Transverse colon (tissue), 4 donors: ENCODE measurements around the gene MMAA. TPM values are rescaled to one million over a fixed set of nuclear protein-coding genes. Genes with fewer than 3 reads are reported as not detected.

Experiments
- DNase-seq: peaks from one replicate; pipeline ENCODE4 v3.0.0-alpha.2; 2019
- H3K27ac ChIP-seq, 4 donors: fragments of 200-600 bp; sonication (generic); 2 replicates each; pipeline ENCODE4 v1.5.1; 2016 to 2018; ENCODE audit warnings: inconsistent platforms in 4 of 4
- H3K27me3 ChIP-seq: fragments of 200-600 bp; sonication (generic); 2 replicates; pipeline ENCODE4 v1.5.1; 2017; ENCODE audit warnings: inconsistent platforms
- H3K36me3 ChIP-seq, 4 donors: fragments of 200-600 bp; sonication (generic); 2 replicates each; pipeline ENCODE4 v1.5.1; 2017 to 2019; ENCODE audit warnings: inconsistent platforms in 4 of 4
- H3K4me1 ChIP-seq, 4 donors: fragments of 200-600 bp; sonication (generic); 2 replicates each; pipeline ENCODE4 v1.5.1; 2017 to 2020; ENCODE audit warnings: inconsistent platforms in 4 of 4
- H3K4me3 ChIP-seq, 4 donors: fragments of 200-600 bp; sonication (generic); 1 replicate in 1 of 4; 2 replicates in 3 of 4; pipeline versions ENCODE4 v1.5.1 to v1.6.1; 2017 to 2019; ENCODE audit warnings: inconsistent platforms in 4 of 4
- H3K9me3 ChIP-seq, 2 donors: fragments of 200-600 bp; sonication (generic); 2 replicates each; pipeline ENCODE4 v1.5.1; 2017 to 2019; ENCODE audit warnings: inconsistent platforms in 2 of 2
- CTCF ChIP-seq, 5 experiments: fragments of 200-600 bp in 3 of 5; fragments of 450-650 bp in 2 of 5; sonication (generic) in 3 of 5; IDR thresholded peaks; 1 replicate in 2 of 5; 2 replicates in 3 of 5; pipeline ENCODE4 v1.5.1; 2016 to 2017; ENCODE audit warnings: antibody characterized with exemption in 5 of 5, inconsistent platforms in 3 of 5, mild to moderate bottlenecking in 2 of 5, moderate library complexity in 1 of 5
- EP300 ChIP-seq: sonication (generic); formaldehyde crosslinking; IDR thresholded peaks from one replicate; pipeline ENCODE4 v1.6.1; 2017; ENCODE audit warnings: antibody characterized with exemption, low read depth
- POLR2A ChIP-seq: fragments of 450-650 bp; IDR thresholded peaks from one replicate; pipeline ENCODE4 v1.6.1; 2016; ENCODE audit warnings: antibody characterized with exemption, mild to moderate bottlenecking, moderate library complexity
- POLR2AphosphoS5 ChIP-seq, 3 donors: sonication (generic); formaldehyde crosslinking; IDR thresholded peaks; one replicate each; pipeline ENCODE4 v1.6.1; 2016; ENCODE audit warnings: antibody characterized with exemption in 3 of 3
- WGBS, 2 donors: methylation state at CpG; one replicate each; pipeline ENCODE4 v1.1.5; 2018; ENCODE audit warnings: low coverage in 1 of 2; 5-methylcytosine and 5-hydroxymethylcytosine counted together
- in situ Hi-C, 4 donors: fragments of 200-750 bp; cut with MboI; loops; one replicate each; pipeline versions ENCODE4 v1.15.0 to v1.15.1; 2017; ENCODE audit warnings: low sequenced_read_pairs in 3 of 4, low pct_ligation_motif_present in 1 of 4, low pct_unique_long_range_greater_than_20kb in 1 of 4
- intact Hi-C: fragments of 100-400 bp; cut with DNase I; formaldehyde crosslinking; loops from one replicate; pipeline ENCODE4 v1.15.1; 2023; ENCODE audit warnings: low total_unique reads
- total RNA-seq, 4 donors: library from RNA; depleted of rRNA; stranded (reverse); fragments of >200 nt; gene quantifications; one replicate each; pipeline ENCODE4 v1.1.0, GENCODE V29; 2016

Gene MMAA
- total RNA-seq, 4 donors from 2014 or later: 0.37 to 9.1 (median 7.9) TPM

DNA sequence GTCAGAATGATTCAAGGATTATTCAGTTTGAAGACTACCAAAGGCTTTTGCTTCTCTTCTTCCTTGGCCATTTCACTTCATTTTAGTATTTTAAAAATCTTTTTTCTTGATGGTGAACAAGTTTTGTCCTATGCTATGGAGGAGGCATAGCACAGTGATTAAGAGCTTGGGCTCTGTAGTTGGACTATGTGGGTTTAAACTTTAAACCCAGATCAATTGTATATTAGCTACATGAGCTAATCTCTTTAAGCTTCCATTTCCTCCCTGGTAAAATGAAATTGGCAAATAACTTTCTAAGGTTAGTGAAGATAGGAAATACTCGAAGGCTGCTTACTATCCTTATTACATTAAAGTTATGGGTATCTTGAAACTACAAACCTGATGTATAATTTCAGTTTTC is 37.0 kb downstream of the MMAA start:
- H3K4me1 ChIP-seq: no peaks in the 10 kb centered on the region
- no peak for DNase-seq
- H3K27ac ChIP-seq: no peak overlapping the region
- TF ChIP-seq POLR2AphosphoS5 (IDR thresholded peaks at IDR 0.05): no peak
- no peak for TF ChIP-seq CTCF (IDR thresholded peaks at IDR 0.05)
- no peak for TF ChIP-seq POLR2A
- TF ChIP-seq EP300: no peak
- no peaks in the 10 kb centered on the region for H3K9me3 ChIP-seq
- no peaks in the 10 kb centered on the region for H3K27me3 ChIP-seq
- peaks cover 0 to 43% (median 6%) of the 10 kb centered on the region in 4 donors for H3K36me3 ChIP-seq
- no peak overlapping the region for H3K4me3 ChIP-seq
- in situ Hi-C loops (no loop called here), intact Hi-C loops (no loop called here)
- 92 to 100% methylated on average over 1 of the region's 1 CpG for WGBS, 2 donors

- H3K27me3 ChIP-seq: no peaks in the 10 kb centered on the region
- peaks cover 0 to 30% (median under 1%) of the 10 kb centered on the region in 4 donors for H3K36me3 ChIP-seq
- intact Hi-C loops (no loop called here), in situ Hi-C loops (no loop called here)
- DNase-seq: no peak
- no peak overlapping the region for H3K4me3 ChIP-seq
- no peaks in the 10 kb centered on the region for H3K9me3 ChIP-seq
- no peaks in the 10 kb centered on the region for H3K4me1 ChIP-seq
- no peak overlapping the region for H3K27ac ChIP-seq
- no peak for TF ChIP-seq CTCF (IDR thresholded peaks at IDR 0.05)
- TF ChIP-seq EP300: no peak
- no peak for TF ChIP-seq POLR2AphosphoS5 (IDR thresholded peaks at IDR 0.05)
- TF ChIP-seq POLR2A: no peak
- 85 to 96% methylated on average over 2 to 3 of the region's 3 CpGs for WGBS, 2 donors
These were observed 40.9 kb downstream of the MMAA start for GRCh38 chr4:145660064-145660463.

GRCh38 chr4:145663194-145663593 is 44.0 kb downstream of the MMAA start:
- in situ Hi-C loops: no loop called here
- Histone ChIP-seq H3K4me3 (no peak overlapping the region), H3K9me3 (no peaks in the 10 kb centered on the region), H3K27ac (no peak overlapping the region), H3K4me1 (no peaks in the 10 kb centered on the region), H3K27me3 (no peaks in the 10 kb centered on the region), H3K36me3 (no peaks in the 10 kb centered on the region)
- intact Hi-C loops: no loop called here
- WGBS, 2 donors: 77 to 81% methylated on average over 3 of the region's 3 CpGs
- no peak for DNase-seq
- TF ChIP-seq CTCF (IDR thresholded peaks at IDR 0.05) (no peak), EP300 (no peak), POLR2AphosphoS5 (IDR thresholded peaks at IDR 0.05) (no peak), POLR2A (no peak)

GRCh38 chr4:145665773-145666172 is 46.6 kb downstream of the MMAA start:
- no peak for DNase-seq

More at GRCh38 chr4:145665773-145666172, 46.6 kb downstream of the MMAA start:
- H3K27ac ChIP-seq: no peak overlapping the region
- no peak overlapping the region for H3K4me3 ChIP-seq
- H3K36me3 ChIP-seq: no peaks in the 10 kb centered on the region
- no peaks in the 10 kb centered on the region for H3K9me3 ChIP-seq
- WGBS, 2 donors: 73 to 100% methylated on average over 1 of the region's 1 CpG
- no peaks in the 10 kb centered on the region for H3K4me1 ChIP-seq
- intact Hi-C loops (no loop called here), in situ Hi-C loops (no loop called here)
- TF ChIP-seq POLR2A (no peak), CTCF (IDR thresholded peaks at IDR 0.05) (no peak), POLR2AphosphoS5 (IDR thresholded peaks at IDR 0.05) (no peak), EP300 (no peak)
- H3K27me3 ChIP-seq: no peaks in the 10 kb centered on the region
